AG20443 (cell line): ENCODE results near the gene PABPC4L.
A peak's percentile ranks its signal among the peaks of the same experiment; 100 is the strongest.
"Not testable (repeated sequence)": the region's sequence is repeated elsewhere in the genome, so short reads cannot be mapped to it uniquely, and the experiment has no call there.

Experiments used
- DNase-seq: peaks from one replicate; pipeline ENCODE4 v3.0.0; 2012; ENCODE audit warnings: low spot score, mixed read lengths

Gene PABPC4L

GRCh38 chr4:134201216-134202161 is at the start of gene PABPC4L:
TSS of gene PABPC4L (minus strand) at chr4:134201789. CDS start at chr4:134201019, 770 bp downstream.
- peak; percentile 13 for DNase-seq

GRCh38 chr4:134251322-134251721 is 49.7 kb upstream of the PABPC4L start:
- DNase-seq, result no peak

- no peak for DNase-seq
These were observed 42.4 kb upstream of the PABPC4L start for GRCh38 chr4:134243742-134244713.

GRCh38 chr4:134219043-134219442 is 17.5 kb upstream of the PABPC4L start:
- no peak for DNase-seq

- DNase-seq, result no peak
These were observed 14.8 kb upstream of the PABPC4L start for GRCh38 chr4:134216411-134216810.

- DNase-seq, result no peak
These were observed 14.2 kb upstream of the PABPC4L start for GRCh38 chr4:134215620-134216344.

- not testable (repeated sequence) for DNase-seq
These were observed 6.4 kb upstream of the PABPC4L start for GRCh38 chr4:134207955-134208354.

- no peak for DNase-seq
These were observed 772 bp upstream of the PABPC4L start for GRCh38 chr4:134202166-134202956.

- peak; percentile 6 for DNase-seq
These were observed 776 bp downstream of the PABPC4L start for GRCh38 chr4:134200811-134201215.

GRCh38 chr4:134189949-134190348 is 11.6 kb downstream of the PABPC4L start:
- no peak for DNase-seq

- no peak for DNase-seq
These were observed 12.1 kb downstream of the PABPC4L start for GRCh38 chr4:134189480-134189879.

GRCh38 chr4:134178706-134179105 is 22.9 kb downstream of the PABPC4L start:
- DNase-seq, result no peak

GRCh38 chr4:134174271-134174670 is 27.3 kb downstream of the PABPC4L start:
- DNase-seq, result no peak

GRCh38 chr4:134160211-134160610 is 41.4 kb downstream of the PABPC4L start:
- DNase-seq, result no peak

GRCh38 chr4:134154097-134154496 is 47.5 kb downstream of the PABPC4L start:
- no peak for DNase-seq

GRCh38 chr4:134147941-134148340 is 53.6 kb downstream of the PABPC4L start:
- no peak for DNase-seq
